Effector memory CD4-positive, alpha-beta T cell (primary cell): Measurements from ENCODE around the gene STXBP4.
"Not testable (repeated sequence)": the region's sequence is repeated elsewhere in the genome, so short reads cannot be mapped to it uniquely, and the experiment has no call there.

Experiments
- DNase-seq, 3 donors: peaks; one replicate each; pipeline ENCODE4 v3.0.0-alpha.2; 2020
- H3K27ac ChIP-seq: 2 replicates; pipeline ENCODE4 v1.7.0; 2013; ENCODE audit warnings: mild to moderate bottlenecking, low read length, moderate library complexity; ENCODE audit not compliant: insufficient read depth, poor library complexity, severe bottlenecking
- H3K27me3 ChIP-seq: replicated peaks from 2 replicates; pipeline ENCODE4 v1.7.0; 2013; ENCODE audit warnings: mild to moderate bottlenecking, low read length; ENCODE audit not compliant: insufficient read depth, control insufficient read depth, poor library complexity, severe bottlenecking
- H3K36me3 ChIP-seq: 2 replicates; pipeline ENCODE4 v1.7.0; 2013; ENCODE audit warnings: mild to moderate bottlenecking, low read length, moderate library complexity; ENCODE audit not compliant: control insufficient read depth, insufficient read depth
- H3K4me1 ChIP-seq: 2 replicates; pipeline ENCODE4 v1.7.0; 2013; ENCODE audit warnings: low read length, mild to moderate bottlenecking; ENCODE audit not compliant: control insufficient read depth, insufficient read depth, poor library complexity, severe bottlenecking
- H3K4me3 ChIP-seq: 2 replicates; pipeline ENCODE4 v1.7.0; 2013; ENCODE audit warnings: low read length, low read depth, mild to moderate bottlenecking; ENCODE audit not compliant: insufficient read depth, poor library complexity, severe bottlenecking
- H3K9me3 ChIP-seq: 2 replicates; pipeline ENCODE4 v1.7.0; 2013; ENCODE audit warnings: mild to moderate bottlenecking, low read length, moderate library complexity; ENCODE audit not compliant: control insufficient read depth

Gene STXBP4

DNA sequence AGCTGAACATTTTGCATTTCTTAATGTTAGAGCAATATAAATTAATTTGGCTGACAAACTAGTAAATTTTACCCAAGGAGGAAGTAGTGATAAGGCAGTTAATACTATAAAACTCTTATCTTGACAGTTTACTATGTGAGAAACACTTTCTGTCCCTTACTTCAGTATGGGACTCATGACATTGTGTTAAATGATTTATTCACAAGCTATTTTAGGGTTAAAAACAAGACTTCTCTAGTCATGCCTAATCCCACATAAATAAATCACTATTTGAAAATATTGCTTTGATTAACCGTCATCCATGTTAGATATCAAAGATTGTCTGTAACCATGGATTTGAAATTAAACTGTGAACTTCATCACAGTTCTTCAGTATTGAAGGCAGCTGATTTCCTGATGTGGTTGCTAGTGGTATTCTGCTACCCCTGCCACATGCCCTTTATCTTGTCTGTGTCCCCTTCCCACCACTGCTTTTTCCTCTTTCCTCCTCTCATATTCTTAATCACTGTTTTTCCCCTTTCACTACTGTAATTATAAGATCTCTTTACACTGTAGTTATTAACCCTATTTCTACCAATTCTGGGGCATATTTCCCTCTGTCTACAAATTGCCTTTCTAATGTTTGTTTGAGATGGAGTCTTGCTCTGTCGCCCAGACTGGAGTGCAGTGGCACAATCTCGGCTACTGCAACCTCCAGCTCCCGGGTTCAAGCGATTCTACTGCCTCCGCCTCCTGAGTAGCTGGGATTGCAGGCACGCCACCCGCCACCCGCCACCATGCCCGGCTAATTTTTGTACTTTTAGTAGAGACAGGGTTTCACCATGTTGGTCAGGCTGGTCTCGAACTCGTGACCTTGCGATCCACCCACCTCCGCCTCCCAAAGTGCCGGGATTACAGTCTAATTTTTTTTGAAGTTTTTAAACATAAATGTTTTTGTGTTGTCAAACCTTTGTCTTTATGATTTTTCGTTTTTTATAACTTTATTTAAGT is 95.6 kb downstream of the STXBP4 start:
- H3K9me3 ChIP-seq = no peaks in the 10 kb centered on the region
- no peaks in the 10 kb centered on the region for H3K4me1 ChIP-seq
- no peaks in the 10 kb centered on the region for H3K27me3 ChIP-seq
- H3K36me3 ChIP-seq = no peaks in the 10 kb centered on the region
- H3K27ac ChIP-seq = no peak overlapping the region
- DNase-seq = no peak
- H3K4me3 ChIP-seq = no peak overlapping the region

DNA sequence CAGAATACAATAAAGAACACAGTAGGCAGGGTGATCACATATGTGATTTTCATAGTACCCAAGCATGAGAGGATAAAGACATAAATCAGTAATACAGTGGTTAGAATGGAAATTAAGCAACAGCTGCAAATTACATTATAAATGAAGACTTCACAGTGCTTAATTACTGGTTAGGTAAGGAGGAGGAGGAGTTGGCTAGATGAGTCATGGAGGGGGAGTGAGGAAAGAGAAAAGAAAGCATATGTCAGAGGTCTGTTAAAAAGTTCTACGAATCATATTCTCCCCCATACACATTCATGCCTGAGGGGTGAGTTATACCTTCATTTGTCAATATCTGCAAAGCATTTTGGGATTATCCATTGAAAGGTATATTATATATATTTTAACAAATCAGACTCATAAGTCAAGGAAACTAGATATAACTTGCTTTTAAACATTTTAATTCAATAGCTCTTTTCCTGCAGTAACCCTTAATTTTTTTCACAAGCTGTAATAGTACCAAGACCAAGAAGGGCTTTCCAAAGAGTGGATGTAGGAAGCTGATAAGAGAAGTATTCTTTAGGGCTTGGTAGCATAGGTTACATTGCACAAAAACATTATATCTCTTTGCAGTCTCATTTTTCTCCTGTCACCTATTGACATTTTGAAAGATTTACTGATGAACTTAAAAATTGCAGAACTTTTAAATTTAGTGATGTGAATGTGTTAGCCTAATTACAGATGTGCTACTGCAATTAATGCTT is 99.3 kb downstream of the STXBP4 start:
- Histone ChIP-seq H3K4me1 (peaks cover 4% of the 10 kb centered on the region), H3K9me3 (no peaks in the 10 kb centered on the region), H3K27ac (no peak overlapping the region), H3K36me3 (no peaks in the 10 kb centered on the region), H3K27me3 (no peaks in the 10 kb centered on the region), H3K4me3 (no peak overlapping the region)
- no peak for DNase-seq

DNA sequence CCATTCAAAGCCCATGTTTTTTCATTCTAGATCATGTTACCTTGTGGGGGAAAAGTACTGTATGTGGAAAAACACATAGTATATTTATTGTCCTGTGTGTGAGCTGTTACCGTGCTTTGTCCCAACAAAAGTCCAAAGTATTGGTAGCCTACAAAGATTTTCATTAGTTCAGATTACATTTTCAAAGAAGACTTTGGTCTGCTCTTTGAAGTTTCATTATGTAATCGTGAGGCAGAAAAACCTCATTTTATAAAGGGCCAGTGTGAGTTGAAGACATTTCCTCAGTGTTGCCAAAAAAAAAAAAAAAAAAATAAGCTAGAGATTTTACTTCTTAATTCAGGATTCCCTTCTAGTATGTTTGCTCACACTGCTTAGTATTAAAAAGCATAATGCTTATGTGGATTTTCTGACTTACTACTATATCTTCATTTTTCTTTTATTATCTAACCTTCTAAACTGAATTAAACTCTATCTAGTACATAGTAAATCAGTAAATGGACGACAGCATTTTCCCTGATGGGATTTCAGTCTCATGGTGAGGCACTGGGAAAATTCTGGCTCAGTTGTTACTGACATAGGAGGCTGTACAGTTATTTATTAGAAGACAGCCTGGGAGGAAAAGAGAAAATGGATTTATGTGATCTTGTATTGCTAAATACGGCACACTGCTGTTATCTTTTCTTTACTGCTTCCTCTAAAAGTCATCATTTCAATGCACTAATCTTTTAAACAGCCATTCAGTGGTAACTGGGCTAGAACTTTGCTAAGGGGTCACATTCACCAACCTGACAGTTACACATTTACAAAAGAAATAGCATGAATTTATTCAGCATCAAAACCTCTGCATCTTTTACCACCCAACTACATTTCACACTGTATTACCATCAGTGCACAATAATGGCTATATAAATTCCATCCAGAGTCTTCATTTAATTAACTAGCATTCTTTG is 100.6 kb downstream of the STXBP4 start:
- DNase-seq = no peak
- no peaks in the 10 kb centered on the region for H3K27me3 ChIP-seq
- no peaks in the 10 kb centered on the region for H3K36me3 ChIP-seq
- H3K9me3 ChIP-seq = no peaks in the 10 kb centered on the region
- H3K4me1 ChIP-seq = peaks cover 8% of the 10 kb centered on the region
- H3K27ac ChIP-seq = no peak overlapping the region
- no peak overlapping the region for H3K4me3 ChIP-seq

DNA sequence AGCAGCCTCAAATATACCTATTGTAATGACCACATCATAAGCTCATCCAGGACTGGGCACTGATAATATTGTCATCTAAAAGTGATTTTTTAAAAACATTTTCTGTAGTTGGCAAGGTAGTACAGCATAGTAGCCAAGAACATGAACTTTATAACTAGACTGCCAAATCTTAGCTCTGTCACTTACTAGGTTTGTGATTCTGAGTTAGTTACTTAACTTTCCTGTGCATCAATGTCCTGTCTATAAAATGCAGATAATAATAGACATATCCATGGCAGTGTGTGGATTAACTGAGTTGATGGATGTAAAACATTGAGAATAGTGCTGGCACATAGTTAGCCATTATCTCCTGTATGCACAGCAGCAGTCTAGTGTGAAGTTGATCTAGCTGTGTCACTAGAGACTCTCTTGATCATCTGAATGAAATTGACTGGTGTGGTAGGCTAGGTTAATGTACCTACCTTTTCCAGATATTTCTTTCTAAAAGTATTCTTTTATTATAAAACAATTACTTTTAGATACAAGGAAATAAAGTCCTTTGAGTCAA is 101.5 kb downstream of the STXBP4 start:
- peaks cover 8% of the 10 kb centered on the region for H3K4me1 ChIP-seq
- no peak overlapping the region for H3K4me3 ChIP-seq
- H3K27ac ChIP-seq = no peak overlapping the region
- H3K36me3 ChIP-seq = no peaks in the 10 kb centered on the region
- no peaks in the 10 kb centered on the region for H3K27me3 ChIP-seq
- DNase-seq = no peak
- no peaks in the 10 kb centered on the region for H3K9me3 ChIP-seq

DNA sequence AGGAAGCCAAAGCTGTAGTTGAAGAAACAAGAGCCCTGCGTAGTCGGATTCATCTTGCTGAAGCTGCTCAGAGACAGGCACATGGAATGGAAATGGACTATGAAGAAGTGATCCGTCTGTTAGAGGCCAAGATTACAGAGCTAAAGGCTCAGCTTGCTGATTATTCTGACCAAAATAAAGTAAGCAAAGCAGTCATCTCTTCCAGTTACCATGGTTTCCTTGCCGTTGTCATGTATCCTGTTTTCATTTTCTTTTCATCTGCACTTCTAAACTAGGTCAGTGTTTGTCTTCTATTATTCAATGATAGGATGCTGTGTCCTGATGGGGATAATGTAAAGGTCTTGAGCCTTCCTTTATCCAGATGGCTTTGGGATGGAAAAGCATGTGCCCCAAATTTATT is 104.3 kb downstream of the STXBP4 start:
- Histone ChIP-seq H3K27ac (peak overlapping the region; percentile 83), H3K27me3 (no peaks in the 10 kb centered on the region), H3K36me3 (no peaks in the 10 kb centered on the region), H3K4me1 (peaks cover 8% of the 10 kb centered on the region), H3K9me3 (no peaks in the 10 kb centered on the region), H3K4me3 (no peak overlapping the region)
- peak in 1 of 3 donors; percentile 1 for DNase-seq

DNA sequence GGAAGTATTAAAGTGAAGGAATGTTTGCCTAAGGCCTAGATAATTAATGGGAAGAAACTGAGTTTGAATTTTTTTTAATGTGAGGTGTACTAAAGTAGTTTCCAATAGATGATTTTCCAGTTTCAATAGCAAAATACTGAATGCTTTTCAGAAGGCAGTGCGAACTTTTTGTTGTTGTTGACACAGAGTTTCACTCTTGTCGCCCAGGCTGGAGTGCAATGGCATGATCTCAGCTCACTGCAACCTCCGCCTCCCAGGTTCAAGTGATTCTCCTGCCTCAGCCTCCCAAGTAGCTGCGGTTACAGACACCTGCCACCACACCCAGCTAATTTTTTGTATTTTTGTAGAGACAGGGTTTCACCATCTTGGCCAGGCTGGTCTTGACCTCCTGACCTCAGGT is 104.9 kb downstream of the STXBP4 start:
- H3K9me3 ChIP-seq, H3K4me1 ChIP-seq, H3K27me3 ChIP-seq, H3K36me3 ChIP-seq, DNase-seq, H3K4me3 ChIP-seq: not testable (repeated sequence)
- peak overlapping the region; percentile 83 for H3K27ac ChIP-seq

DNA sequence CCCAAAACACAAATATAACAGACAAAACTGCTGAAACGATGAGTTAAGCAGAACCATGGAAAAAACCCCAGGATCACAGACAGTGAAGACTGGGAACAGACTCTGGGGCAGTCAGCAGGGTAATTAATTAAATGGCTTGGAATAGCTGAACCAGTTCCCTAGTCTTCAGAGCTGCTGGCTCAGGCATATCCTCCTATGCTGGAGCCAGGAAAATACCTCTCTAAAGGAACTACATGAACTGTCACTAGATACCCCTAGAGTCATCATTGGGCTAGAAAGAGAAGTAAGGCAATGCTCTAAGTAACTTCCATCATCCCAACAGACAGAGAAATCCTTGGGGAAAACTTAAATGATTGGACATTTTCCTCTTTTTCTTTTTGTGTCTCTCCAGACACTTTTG is 113.0 kb downstream of the STXBP4 start:
- no peak for DNase-seq

DNA sequence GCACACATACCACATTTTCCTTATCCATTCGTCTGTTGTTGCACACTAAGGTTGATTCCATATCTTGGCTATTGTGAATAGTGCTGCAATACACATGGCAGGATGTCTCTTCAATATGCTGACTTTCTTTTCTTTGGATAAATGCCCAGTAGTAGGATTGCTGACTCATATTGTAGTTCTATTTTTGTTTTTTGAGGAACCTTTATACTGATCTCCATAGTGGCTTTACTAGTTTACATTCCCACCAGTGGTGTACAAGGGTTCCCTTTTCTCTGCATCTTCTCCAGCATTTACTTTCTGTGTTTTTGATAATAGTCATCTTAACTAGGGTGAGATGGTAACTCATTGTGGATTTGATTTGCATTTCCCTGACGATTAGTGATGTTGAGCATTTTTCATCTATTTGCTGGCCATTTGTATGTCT is 118.1 kb downstream of the STXBP4 start:
- Histone ChIP-seq H3K4me1 (peaks cover 21% of the 10 kb centered on the region), H3K27me3 (no peaks in the 10 kb centered on the region), H3K9me3 (no peaks in the 10 kb centered on the region), H3K36me3 (no peaks in the 10 kb centered on the region), H3K4me3 (no peak overlapping the region), H3K27ac (no peak overlapping the region)
- no peak for DNase-seq

More for the DNA sequence above, 113.0 kb downstream of the STXBP4 start:
- Histone ChIP-seq H3K9me3 (no peaks in the 10 kb centered on the region), H3K27me3 (no peaks in the 10 kb centered on the region), H3K4me3 (no peak overlapping the region), H3K4me1 (no peaks in the 10 kb centered on the region), H3K27ac (no peak overlapping the region), H3K36me3 (no peaks in the 10 kb centered on the region)

DNA sequence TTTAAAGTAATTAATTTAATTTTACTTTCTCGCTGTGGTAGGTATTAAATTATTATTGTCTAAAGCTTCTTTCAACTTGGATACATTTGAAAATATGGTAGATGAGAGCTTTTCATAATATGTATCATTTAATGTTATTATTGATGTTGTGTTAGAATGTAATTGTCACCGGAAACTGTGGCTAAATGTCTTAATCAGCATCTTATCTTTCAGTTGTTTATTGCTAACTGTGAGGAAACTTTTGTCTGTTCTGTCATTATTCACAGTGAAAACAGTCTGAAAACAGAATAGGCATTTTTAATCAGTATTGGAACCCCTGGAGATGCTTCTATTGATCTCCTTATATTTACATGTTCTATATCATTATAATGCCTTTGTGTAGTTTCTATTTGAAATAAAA is 120.7 kb downstream of the STXBP4 start:
- H3K27ac ChIP-seq = peak overlapping the region; percentile 54
- no peaks in the 10 kb centered on the region for H3K9me3 ChIP-seq
- no peak for DNase-seq

More for the DNA sequence above, 120.7 kb downstream of the STXBP4 start:
- H3K27me3 ChIP-seq = no peaks in the 10 kb centered on the region
- no peak overlapping the region for H3K4me3 ChIP-seq
- H3K36me3 ChIP-seq = no peaks in the 10 kb centered on the region
- H3K4me1 ChIP-seq = peaks cover 21% of the 10 kb centered on the region
